ENCODE results near the gene ZNF366.

GRCh38 chr5:72482046-72482445 is 25.2 kb downstream of the ZNF366 start:
- TF ChIP-seq CTCF (conservative IDR thresholded peaks at IDR 0.05; ENCODE audit: low read length) (no peak), EZH2phosphoT487 (IDR thresholded peaks at IDR 0.05; ENCODE audit: borderline replicate concordance, low read depth, low read length) (no peak)
